Measurements from ENCODE around the gene NALCN. TPM values are rescaled to one million over a fixed set of nuclear protein-coding genes. Genes with fewer than 3 reads are reported as not detected.

The NALCN gene
- total RNA-seq, 3 donors from 2014 or later (not counting 1 experiment from before 2014, with no cell fraction given): not detected

GRCh38 chr13:101035119-101035620 lies 381.1 kb downstream of the NALCN start:
- no peak for ATAC-seq
- Mint-ChIP-seq H3K4me3 (no peak overlapping the region), H3K27ac (no peak overlapping the region), H3K4me1 (no peaks in the 10 kb centered on the region), H3K9me3 (peaks cover 3 to 8% of the 10 kb centered on the region in 2 donors), H3K27me3 (ENCODE audit: low read depth in 2 of 2) (peaks cover 0 to 17% of the 10 kb centered on the region in 2 donors), H3K36me3 (no peaks in the 10 kb centered on the region)
- Histone ChIP-seq H3K27me3 (ENCODE audit: control insufficient read depth, insufficient read depth, low read length) (no peaks in the 10 kb centered on the region), H3K36me3 (ENCODE audit: control insufficient read depth, insufficient read depth, low read length) (no peaks in the 10 kb centered on the region), H3K9me3 (ENCODE audit: control insufficient read depth, insufficient read depth, low read length) (peaks cover 5% of the 10 kb centered on the region), H3K27ac (ENCODE audit: low read length) (no peak overlapping the region), H3K4me3 (ENCODE audit: low read length) (no peak overlapping the region), H3K4me1 (ENCODE audit: control insufficient read depth, insufficient read depth, low read length) (no peaks in the 10 kb centered on the region)
- TF ChIP-seq, protein P1, sequence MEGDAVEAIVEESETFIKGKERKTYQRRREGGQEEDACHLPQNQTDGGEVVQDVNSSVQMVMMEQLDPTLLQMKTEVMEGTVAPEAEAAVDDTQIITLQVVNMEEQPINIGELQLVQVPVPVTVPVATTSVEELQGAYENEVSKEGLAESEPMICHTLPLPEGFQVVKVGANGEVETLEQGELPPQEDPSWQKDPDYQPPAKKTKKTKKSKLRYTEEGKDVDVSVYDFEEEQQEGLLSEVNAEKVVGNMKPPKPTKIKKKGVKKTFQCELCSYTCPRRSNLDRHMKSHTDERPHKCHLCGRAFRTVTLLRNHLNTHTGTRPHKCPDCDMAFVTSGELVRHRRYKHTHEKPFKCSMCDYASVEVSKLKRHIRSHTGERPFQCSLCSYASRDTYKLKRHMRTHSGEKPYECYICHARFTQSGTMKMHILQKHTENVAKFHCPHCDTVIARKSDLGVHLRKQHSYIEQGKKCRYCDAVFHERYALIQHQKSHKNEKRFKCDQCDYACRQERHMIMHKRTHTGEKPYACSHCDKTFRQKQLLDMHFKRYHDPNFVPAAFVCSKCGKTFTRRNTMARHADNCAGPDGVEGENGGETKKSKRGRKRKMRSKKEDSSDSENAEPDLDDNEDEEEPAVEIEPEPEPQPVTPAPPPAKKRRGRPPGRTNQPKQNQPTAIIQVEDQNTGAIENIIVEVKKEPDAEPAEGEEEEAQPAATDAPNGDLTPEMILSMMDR (IDR thresholded peaks at IDR 0.05): no peak
- no peak for DNase-seq
- intact Hi-C loops (cut with micrococcal nuclease): no loop called here
- 91% methylated on average over 4 of the region's 6 CpGs for WGBS (ENCODE audit: insufficient coverage)

DNA sequence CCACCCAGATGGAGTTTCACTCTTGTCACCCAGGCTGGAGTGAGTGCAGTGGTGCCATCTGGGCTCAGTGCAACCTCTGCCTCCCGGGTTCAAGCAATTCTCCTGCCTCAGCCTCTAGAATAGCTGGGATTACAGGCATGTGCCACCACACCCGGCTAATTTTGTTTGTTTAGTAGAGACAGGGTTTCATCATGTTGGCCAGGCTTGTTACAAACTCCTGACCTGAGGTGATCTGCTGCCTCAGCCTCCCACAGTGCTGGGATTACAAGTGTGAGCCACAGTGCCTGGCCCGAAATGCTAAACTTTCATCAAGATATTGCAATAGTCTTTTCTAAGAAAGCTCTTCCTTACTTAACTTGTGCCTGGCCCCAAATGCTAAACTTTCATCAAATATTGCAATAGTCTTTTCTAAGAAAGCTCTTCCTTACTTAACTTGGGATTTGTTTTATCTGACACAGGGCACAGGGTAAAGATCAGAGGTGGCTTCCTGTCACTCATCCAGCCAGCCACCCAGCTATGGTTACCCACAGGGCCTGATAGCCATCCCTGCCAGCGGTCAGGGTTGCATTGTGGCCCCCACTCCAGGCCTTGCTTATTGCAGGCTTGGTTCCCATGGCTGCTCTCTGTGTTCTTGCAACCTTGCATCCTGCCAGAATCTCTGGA lies 389.4 kb downstream of the NALCN start:
- WGBS (ENCODE audit: insufficient coverage): 81% methylated on average over 4 of the region's 4 CpGs
- no peaks in the 10 kb centered on the region for H3K4me1 Mint-ChIP-seq
- H3K36me3 ChIP-seq (ENCODE audit: control insufficient read depth, insufficient read depth, low read length): no peaks in the 10 kb centered on the region
- intact Hi-C loops (cut with micrococcal nuclease): no loop called here
- no peak overlapping the region for H3K27ac ChIP-seq (ENCODE audit: low read length)
- no peak overlapping the region for H3K27ac Mint-ChIP-seq
- no peaks in the 10 kb centered on the region for H3K9me3 ChIP-seq (ENCODE audit: control insufficient read depth, insufficient read depth, low read length)
- H3K9me3 Mint-ChIP-seq: peaks cover under 1 to 3% of the 10 kb centered on the region in 2 donors
- H3K4me3 ChIP-seq (ENCODE audit: low read length): no peak overlapping the region
- no peaks in the 10 kb centered on the region for H3K4me1 ChIP-seq (ENCODE audit: control insufficient read depth, insufficient read depth, low read length)
- H3K36me3 Mint-ChIP-seq: no peaks in the 10 kb centered on the region
- ATAC-seq: no peak
- H3K4me3 Mint-ChIP-seq: no peak overlapping the region
- no peak for DNase-seq
- no peaks in the 10 kb centered on the region for H3K27me3 ChIP-seq (ENCODE audit: control insufficient read depth, insufficient read depth, low read length)
- TF ChIP-seq, protein P1 (IDR thresholded peaks at IDR 0.05): no peak
- peaks cover 5 to 12% of the 10 kb centered on the region in 2 donors for H3K27me3 Mint-ChIP-seq (ENCODE audit: low read depth in 2 of 2)

- intact Hi-C loops (cut with micrococcal nuclease): no loop called here
- Histone ChIP-seq H3K27ac (ENCODE audit: low read length) (no peak overlapping the region), H3K36me3 (ENCODE audit: control insufficient read depth, insufficient read depth, low read length) (no peaks in the 10 kb centered on the region), H3K9me3 (ENCODE audit: control insufficient read depth, insufficient read depth, low read length) (no peaks in the 10 kb centered on the region), H3K27me3 (ENCODE audit: control insufficient read depth, insufficient read depth, low read length) (no peaks in the 10 kb centered on the region), H3K4me1 (ENCODE audit: control insufficient read depth, insufficient read depth, low read length) (no peaks in the 10 kb centered on the region), H3K4me3 (ENCODE audit: low read length) (no peak overlapping the region)
- 56% methylated on average over 6 of the region's 6 CpGs for WGBS (ENCODE audit: insufficient coverage)
- no peaks in the 10 kb centered on the region for H3K36me3 Mint-ChIP-seq
- H3K9me3 Mint-ChIP-seq: peaks cover 0 to 3% of the 10 kb centered on the region in 2 donors
- no peaks in the 10 kb centered on the region for H3K4me1 Mint-ChIP-seq
- no peak overlapping the region for H3K4me3 Mint-ChIP-seq
- no peak overlapping the region for H3K27ac Mint-ChIP-seq
- peaks cover 5 to 12% of the 10 kb centered on the region in 2 donors for H3K27me3 Mint-ChIP-seq (ENCODE audit: low read depth in 2 of 2)
- no peak for ATAC-seq
- no peak for DNase-seq
- TF ChIP-seq, protein P1 (IDR thresholded peaks at IDR 0.05): no peak
Measured at GRCh38 chr13:101026328-101026727, 390.0 kb downstream of the NALCN start.

GRCh38 chr13:101025925-101026324 lies 390.4 kb downstream of the NALCN start:
- 68% methylated on average over 8 of the region's 8 CpGs for WGBS (ENCODE audit: insufficient coverage)
- Mint-ChIP-seq H3K4me1 (no peaks in the 10 kb centered on the region), H3K4me3 (no peak overlapping the region), H3K36me3 (no peaks in the 10 kb centered on the region), H3K27ac (no peak overlapping the region), H3K9me3 (peaks cover 0 to 2% of the 10 kb centered on the region in 2 donors), H3K27me3 (ENCODE audit: low read depth in 2 of 2) (peaks cover 5 to 10% of the 10 kb centered on the region in 2 donors)
- intact Hi-C loops (cut with micrococcal nuclease): no loop called here
- Histone ChIP-seq H3K27ac (ENCODE audit: low read length) (no peak overlapping the region), H3K4me3 (ENCODE audit: low read length) (no peak overlapping the region), H3K4me1 (ENCODE audit: control insufficient read depth, insufficient read depth, low read length) (no peaks in the 10 kb centered on the region), H3K27me3 (ENCODE audit: control insufficient read depth, insufficient read depth, low read length) (no peaks in the 10 kb centered on the region), H3K36me3 (ENCODE audit: control insufficient read depth, insufficient read depth, low read length) (no peaks in the 10 kb centered on the region), H3K9me3 (ENCODE audit: control insufficient read depth, insufficient read depth, low read length) (no peaks in the 10 kb centered on the region)
- TF ChIP-seq, protein P1 (IDR thresholded peaks at IDR 0.05): no peak
- no peak for ATAC-seq
- DNase-seq: no peak

Data from natural killer cell (primary cell).